GM18861 (cell line): ENCODE results near the gene HPS6.

ENCODE experiments used
- ATAC-seq: cut with Tn5 transposase; IDR thresholded peaks from one replicate; pipeline ENCODE4 v1.9.1; 2021; ENCODE audit not compliant: unreplicated experiment

HPS6 gene

DNA sequence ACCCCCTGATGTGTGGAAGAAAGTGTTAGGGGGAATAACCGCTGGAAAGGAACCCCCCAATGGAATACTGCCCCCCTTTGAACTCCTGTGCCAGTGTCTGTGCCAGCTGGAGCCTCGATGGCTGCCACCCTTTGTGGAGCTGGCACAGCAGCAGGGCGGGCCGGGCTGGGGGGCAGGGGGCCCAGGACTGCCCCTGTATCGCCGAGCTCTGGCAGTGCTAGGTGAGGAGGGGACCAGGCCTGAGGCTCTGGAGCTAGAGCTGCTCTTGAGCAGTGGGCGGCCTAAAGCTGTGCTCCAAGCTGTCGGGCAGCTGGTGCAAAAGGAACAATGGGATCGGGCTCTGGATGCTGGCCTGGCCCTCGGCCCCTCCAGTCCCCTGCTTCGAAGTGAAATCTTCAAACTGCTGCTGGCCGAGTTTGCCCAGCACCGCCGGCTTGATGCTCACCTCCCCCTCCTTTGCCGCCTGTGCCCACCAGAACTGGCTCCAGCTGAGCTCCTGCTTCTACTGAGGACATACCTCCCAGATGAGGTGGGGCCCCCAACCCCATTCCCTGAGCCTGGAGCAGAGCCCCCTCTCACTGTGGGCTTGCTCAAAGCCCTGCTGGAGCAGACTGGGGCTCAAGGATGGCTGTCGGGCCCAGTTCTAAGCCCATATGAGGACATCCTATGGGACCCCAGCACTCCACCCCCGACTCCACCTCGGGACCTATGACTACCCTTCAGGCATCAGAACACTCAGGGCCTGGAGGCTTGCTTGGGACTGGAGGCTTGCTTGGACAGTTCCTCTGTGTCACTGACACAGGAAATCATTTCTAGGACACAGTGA, 2.2 kb downstream of the HPS6 start:
- ATAC-seq = no peak

DNA sequence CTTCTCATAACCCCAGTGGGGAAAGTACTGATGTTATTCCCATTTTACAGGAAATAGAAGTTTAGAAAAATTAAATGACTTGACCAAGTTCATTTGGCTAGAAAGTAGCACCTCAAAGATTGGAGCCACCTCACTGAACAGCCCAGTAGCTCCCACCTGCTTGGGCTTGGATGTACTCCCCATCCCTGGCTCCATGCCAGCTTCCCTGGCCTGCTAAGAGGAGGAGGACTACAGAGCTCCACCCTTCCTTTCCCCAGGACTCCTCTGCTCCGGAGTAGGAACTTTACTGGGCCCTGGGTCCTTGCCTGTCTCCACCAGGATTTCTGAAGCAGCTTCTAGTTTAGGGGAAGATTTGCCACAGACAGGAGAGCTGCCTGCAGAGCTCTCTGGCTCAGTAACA, 3.1 kb downstream of the HPS6 start:
- no peak for ATAC-seq

DNA sequence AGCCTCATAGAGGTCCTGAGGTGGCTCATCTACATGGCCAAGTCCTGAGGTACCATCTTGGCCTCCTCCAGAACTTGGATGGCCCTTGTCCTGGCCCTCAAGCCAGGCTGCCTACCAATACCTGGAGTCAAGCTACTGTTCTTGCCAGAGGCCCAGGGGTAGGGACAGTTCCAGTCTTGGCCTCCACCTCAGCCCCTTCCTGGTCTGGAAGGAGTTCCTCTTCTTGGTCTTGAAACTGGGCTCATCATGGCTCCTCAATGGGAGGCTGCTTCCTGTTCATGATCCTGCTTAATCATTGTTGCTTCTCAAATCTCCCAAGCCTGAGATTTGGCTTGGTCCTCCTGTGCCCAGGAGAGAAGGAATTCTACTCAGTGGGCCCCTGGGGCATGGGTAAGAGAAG, 3.9 kb downstream of the HPS6 start:
- ATAC-seq = no peak

DNA sequence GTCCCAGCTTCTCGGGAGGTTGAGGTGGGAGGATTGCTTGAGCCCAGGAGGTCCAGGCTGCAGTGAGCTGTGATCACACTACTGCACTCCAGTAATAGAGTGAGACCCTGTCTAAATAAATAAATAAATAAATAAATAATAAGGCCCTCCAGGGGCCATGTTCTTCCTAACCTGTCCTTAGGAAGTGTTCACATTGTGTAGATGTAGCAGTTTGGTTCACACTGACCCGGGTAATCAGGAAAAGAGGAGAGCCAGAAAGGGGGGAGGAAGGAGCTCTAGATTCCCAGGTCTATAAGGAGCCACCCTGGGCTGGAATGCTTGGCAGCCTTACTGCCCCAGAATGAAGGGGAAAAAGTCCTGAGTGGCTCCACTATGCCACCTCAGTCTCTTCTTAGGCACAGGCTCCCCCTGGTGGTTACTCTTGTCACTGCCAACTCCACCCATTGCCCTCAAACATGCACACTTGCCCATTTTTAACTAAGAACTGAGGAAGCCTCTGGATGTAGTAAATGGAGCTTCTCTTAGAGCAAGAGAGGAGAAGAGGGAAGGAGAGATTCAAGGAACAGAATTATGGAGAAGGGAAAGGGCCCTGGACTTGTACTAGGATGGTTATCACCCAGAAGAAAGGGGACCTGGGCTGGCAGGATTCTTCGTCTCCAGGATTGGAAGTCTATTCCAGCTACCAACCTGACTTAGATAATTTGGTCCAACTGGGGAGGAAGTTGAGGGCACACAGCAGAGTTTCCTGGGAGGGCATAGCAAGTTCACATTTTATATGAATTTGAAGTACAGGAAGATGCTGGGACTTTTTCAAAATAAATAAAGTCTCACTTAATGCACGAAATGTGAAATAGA, 7.8 kb downstream of the HPS6 start:
- no peak for ATAC-seq

- no peak for ATAC-seq
Measured at GRCh38 chr10:102083541-102083940, 18.4 kb downstream of the HPS6 start.

- no peak for ATAC-seq
Measured at GRCh38 chr10:102085336-102085735, 20.2 kb downstream of the HPS6 start.

GRCh38 chr10:102086196-102086595, 21.0 kb downstream of the HPS6 start:
- ATAC-seq = no peak

- no peak for ATAC-seq
Measured at GRCh38 chr10:102090772-102091171, 25.6 kb downstream of the HPS6 start.

GRCh38 chr10:102096449-102096848, 31.3 kb downstream of the HPS6 start:
- ATAC-seq = no peak

- no peak for ATAC-seq
Measured at GRCh38 chr10:102101152-102101551, 36.0 kb downstream of the HPS6 start.

DNA sequence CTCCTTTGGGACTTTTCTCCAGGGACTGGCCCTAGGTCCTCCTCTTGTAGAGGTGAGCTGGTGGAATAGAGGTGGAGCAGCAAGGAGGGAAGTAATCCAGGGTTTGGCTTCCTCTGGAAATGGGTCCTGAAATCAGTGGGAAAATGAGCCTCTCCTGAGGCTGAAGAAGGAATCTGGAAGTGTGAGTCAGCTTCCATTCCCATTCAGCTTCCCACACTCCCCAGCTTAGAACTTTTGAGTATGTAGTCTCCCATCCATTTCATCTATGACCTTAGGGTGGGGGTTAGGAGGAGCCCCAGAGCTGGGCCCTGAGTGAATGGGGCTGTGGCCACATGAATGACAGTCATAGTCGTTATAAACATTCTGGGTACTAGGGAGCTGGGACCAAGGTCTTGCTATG, 37.3 kb downstream of the HPS6 start:
- ATAC-seq = no peak

DNA sequence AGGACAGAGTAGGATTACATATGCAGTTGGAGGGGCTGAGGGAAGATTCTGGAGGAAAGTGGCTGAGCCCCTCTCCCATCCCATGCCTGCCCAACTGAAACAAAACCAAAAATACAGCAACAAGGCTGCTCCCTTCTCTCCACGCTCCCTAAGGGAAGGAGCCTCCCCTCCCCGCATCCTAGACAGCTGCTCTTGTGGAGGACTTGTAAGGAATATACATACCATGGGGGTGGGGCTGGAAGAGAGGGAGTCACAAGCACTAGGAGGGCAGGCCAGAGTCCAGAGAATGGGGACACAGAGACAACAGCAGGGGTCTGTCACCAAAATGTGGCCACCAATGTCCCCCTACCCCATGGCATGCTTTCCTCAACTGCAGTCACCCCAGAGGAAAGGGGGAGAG, 41.8 kb downstream of the HPS6 start:
- no peak for ATAC-seq

DNA sequence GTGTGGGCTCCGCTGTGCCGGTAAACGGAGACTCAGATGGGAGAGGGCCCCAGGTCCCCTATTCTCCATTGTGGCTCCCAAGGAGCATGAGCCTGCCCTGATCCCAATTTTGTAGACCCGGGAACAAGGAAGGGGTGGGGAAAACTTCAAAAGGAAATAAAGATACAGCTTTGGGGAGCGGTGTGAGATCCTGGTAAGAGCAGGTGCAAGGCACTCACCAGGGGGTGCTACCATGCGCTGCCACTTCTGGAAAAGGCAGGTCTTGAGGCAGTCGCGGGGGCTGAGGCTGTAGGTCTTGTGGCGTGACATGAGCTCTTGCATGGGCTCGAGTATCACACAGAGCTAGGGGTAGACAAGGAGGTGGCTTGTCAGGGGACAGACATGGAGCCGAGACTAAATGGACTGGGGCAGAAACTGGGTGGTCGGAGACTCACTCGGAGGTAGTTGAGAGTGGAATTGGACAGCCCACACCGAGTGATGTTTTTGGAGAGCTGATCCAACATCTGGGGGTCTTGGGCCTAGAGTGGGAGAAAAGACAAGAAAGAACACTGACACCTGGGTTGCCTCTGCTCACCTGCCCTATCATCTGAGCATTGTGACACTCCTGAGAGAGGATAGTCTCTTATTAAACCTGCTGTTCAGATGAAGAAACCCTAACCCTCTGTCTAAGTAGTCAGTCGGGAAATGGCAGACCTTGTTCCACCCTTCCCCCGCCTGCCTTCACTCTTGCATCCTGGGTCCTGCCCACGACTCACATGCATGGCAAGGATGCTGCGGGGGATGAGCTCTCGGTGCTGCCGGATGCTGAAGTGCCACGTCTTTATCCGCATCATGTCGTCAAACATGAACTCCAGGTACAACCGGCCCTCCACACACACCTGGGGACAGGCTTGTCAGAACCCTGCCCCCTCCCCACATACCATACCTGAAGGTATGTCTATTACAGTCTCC, 44.3 kb downstream of the HPS6 start:
- ATAC-seq = no peak

DNA sequence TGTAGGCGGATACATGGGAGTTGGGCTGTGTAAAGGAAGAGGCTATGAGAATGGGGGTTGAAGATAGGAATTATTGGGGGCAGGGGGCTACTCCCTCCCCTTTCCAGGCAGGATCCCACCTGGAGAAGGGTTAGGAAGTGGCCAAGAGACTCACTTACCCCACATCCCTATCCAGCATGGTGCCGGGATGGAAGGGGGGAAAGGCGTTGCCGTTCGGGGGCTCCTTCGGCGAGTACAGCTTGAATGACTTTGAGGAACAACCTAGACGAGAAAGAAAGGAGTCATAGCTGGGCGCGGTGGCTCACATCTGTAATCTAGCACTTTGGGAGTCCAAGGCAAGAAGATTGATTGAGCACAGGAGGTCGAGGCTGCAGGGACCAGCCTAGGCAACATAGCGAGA, 46.1 kb downstream of the HPS6 start:
- no peak for ATAC-seq

DNA sequence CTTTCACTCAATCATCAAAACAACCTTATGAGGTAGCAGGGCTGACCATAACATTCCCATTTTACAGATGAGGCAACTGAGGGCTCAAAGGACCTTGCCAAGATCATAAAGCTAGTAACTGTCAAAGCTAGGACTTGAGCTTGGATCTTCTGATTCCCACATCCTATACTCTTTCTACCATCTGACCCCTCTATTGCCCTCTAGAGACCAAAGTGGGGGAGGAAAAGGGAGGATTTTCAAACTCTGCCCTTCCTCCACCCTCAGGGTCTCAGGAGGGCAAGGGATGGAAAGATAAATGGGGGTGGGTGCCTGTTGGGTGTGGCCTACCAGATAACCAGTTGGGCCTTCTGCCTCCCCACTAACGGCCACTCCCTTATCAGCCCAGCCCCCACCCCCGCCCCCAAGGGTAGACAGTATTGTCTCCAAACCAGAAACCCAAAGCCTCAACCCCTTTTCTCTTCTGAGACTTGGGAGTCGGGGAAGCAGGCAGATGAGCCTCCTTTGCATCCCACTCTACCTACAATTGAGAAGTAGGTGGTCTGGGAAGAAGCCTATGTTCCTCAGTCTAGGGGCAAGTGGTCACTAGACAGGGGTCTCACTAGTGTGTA, 47.2 kb downstream of the HPS6 start:
- ATAC-seq = no peak

DNA sequence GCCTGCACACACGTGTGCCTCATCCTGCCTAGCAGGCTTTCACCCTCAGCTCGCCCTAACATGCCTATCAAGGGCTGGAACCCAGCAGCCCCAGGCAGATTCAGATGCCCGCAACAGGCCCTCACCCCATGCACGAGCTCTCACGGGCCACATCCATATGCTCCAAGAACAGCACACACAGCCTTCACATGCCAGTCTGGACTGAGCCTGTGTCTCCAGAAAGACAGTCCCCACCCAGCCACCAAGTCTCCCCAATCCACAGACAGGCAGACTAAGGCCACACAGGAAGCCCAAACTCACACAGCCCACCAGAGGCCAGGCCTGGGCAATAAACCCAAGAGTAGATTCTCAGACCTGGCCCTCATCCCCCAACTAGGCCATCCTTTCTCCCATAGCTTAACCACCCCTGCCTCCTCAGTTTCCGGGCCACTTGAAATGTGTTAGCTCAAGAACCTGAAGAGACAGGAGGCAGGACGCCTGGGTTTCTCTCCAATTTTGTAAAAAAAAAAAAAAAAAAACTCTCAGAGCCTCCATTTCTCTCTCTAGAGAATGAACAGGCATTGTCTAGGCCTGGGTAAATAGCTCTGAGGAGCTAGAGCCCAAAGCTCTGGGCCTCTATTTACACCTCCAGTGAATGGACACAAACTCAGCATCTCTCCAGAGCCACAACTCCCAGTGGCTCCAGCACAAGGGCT, 48.3 kb downstream of the HPS6 start:
- no peak for ATAC-seq

DNA sequence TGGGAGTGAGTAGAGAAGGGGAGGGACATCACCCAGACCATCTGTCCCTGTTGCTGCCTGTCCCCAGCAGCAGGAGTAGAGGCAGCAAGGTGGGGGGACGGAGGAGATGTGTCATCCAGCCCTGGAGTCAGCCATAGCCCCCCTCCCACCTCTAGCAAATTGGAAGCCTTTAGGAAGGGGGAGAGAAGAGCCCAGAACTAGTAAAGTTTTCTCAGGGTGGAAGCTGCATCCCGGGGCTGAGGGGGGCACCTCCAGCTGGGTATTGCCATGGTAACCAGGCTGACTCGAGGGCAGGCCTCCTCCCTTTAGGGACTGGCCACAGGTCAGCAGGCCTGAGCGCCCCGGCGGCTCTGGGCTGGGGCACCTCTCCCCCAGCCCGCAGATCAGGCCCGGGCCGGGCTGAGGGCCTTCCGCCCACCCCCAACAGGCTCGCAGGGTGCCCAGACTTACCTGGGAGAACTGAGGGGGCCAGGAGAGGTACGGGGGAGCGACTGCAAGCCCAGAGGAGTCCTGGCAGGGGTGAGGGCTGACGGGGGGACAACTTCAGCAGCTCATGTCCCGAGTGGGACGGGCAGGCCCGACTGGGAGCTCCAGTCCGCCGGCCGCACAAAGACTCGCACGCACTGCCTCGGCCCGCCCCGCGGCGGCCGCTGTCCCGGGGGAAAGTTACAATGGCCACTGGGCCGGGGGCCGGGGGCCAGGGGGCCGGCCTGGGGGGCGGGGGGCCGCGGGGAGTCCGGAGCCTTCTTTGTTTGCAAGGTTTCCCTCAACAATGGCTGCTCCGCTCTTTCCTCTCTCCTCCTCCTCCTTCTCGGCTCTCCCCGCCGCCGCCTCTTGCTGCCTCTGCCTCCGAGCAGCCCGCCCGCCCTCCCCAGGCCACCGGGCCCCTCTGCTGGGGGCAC, 49.1 kb downstream of the HPS6 start:
- no peak for ATAC-seq

DNA sequence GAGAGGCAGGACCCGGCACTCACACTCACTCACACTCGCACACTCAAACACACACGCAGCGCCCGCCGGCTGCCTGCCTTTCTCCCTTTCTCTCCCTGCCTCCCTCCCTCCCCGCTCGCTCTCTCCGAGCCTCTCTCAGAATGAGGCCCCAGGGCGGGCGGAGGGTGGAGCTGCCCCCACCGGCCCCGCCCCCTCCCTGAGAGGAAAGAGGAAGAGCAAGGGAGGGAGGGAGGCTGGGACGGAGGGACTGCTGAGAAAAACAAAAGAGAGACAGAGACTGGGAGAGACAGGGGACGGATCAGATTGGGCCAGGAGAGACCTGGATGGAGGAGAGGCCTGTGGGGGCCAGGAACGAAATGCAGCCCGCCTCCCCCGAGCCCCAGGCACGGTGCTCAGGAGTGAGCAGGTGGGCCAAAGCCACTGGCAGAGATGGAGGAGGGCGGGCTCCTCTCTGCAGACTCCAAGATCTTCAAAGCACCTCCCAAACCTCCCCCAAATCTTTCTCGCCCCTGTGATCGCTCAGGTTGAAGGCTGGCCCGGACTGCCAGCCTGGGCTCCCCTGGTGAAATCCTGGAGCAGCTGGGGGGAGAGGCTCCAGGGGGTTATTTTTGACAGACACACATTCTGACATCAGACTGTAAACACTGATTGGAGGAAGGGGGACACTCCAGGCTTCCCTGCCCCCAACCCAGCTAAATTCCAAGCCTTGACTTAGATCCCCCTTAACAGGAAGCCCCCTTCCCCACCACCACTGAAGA, 49.9 kb downstream of the HPS6 start:
- ATAC-seq = peak; percentile 38
